ENCODE measurements around the gene RIN3. TPM values are rescaled to one million over a fixed set of nuclear protein-coding genes. Genes with fewer than 3 reads are reported as not detected.

The RIN3 gene
- total RNA-seq, 1 donor, result 7.2 TPM

DNA sequence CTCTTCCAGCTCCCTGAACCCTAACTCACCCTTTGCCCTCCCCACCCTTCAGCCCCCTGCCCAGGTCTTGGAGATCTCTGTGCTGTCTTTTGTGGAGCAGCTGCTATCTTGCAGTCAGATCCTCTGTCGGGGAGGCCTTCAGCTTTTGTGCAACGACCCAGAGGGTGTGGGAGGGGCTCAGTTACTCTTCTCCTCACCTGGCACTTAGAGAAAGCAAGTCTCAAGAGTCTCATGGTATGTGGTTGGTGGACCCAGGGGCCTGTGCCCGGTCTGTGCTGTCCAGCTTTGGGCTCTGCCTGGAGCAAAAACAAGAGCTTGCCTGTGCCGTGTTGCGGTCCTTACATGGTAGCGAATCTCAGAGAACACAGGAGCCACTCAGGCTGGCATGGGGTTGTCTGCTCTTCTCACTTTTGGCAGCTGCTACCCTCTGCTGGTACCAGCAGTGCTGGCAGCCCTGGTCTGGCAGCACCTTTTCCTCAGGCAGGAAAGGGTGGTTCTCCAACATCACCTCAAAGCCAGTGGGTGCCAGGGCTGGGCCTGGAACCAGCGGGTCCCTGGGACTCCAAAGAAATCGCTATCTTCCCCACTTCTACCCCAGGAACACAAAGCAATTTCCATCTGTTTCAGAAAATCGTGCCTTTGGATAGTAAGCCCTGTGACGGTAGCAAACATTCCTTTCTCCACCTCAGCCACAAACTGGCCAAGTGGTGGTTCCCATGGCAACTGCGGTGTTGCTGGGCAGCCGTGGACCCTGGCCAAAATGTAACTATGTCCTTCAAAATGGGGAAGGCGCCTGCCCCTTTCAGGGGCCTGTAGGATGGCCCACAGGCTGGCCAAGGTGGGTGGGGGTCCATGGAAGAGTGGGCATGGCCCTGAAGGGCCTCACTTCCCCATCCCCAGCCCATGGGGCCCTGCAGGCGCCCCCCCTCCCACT lies 90.0 kb downstream of the RIN3 start:
- TF ChIP-seq, protein P1, sequence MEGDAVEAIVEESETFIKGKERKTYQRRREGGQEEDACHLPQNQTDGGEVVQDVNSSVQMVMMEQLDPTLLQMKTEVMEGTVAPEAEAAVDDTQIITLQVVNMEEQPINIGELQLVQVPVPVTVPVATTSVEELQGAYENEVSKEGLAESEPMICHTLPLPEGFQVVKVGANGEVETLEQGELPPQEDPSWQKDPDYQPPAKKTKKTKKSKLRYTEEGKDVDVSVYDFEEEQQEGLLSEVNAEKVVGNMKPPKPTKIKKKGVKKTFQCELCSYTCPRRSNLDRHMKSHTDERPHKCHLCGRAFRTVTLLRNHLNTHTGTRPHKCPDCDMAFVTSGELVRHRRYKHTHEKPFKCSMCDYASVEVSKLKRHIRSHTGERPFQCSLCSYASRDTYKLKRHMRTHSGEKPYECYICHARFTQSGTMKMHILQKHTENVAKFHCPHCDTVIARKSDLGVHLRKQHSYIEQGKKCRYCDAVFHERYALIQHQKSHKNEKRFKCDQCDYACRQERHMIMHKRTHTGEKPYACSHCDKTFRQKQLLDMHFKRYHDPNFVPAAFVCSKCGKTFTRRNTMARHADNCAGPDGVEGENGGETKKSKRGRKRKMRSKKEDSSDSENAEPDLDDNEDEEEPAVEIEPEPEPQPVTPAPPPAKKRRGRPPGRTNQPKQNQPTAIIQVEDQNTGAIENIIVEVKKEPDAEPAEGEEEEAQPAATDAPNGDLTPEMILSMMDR (IDR thresholded peaks at IDR 0.05; ENCODE audit: insufficient read depth, low read length), result peak; percentile 5
- no peak overlapping the region for H3K4me3 ChIP-seq (ENCODE audit: low read depth, low read length)
- DNase-seq (ENCODE audit: low read depth), result peak; percentile 76

- TF ChIP-seq, protein P1 (IDR thresholded peaks at IDR 0.05; ENCODE audit: insufficient read depth, low read length), result no peak
- DNase-seq (ENCODE audit: low read depth), result no peak
- H3K4me3 ChIP-seq (ENCODE audit: low read depth, low read length), result no peak overlapping the region
Measured at GRCh38 chr14:92605274-92605940, 91.8 kb downstream of the RIN3 start.

- no peak for DNase-seq (ENCODE audit: low read depth)
- TF ChIP-seq, protein P1 (IDR thresholded peaks at IDR 0.05; ENCODE audit: insufficient read depth, low read length), result no peak
- no peak overlapping the region for H3K4me3 ChIP-seq (ENCODE audit: low read depth, low read length)
Measured at GRCh38 chr14:92607251-92607650, 93.7 kb downstream of the RIN3 start.

DNA sequence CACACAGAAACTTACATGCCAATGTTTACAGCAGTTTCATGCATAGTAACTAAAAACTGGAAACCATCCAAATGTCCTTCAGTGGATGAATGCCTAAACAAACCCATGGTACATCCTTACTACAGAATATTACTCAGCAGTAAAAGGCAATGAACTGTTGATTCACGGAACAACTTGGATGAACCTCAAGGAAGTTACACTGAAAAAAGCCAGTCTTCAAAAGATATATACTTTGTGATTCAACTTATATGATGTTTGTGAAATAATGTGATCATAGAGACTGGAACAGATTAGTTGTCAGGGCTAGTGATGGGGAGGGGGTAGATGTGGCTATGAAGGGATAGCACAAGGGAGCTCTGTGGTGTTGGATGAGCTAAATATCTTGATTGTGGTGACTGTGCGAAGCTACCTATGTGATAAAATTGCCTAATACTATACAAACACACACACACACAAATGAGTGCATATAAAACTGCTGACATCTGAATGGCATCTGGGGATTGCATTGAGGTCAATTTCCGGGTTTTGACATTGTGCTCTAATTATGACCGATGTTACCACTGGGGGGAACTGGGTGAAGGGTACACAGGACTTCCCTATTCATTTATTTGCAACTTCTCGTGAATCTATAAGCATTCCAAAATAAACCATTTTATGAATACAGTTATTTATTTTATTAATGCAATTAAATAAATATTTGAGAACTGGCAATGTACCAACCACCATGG lies 94.3 kb downstream of the RIN3 start:
- H3K4me3 ChIP-seq (ENCODE audit: low read depth, low read length), result no peak overlapping the region
- TF ChIP-seq, protein P1 (IDR thresholded peaks at IDR 0.05; ENCODE audit: insufficient read depth, low read length), result no peak
- peak; percentile 93 for DNase-seq (ENCODE audit: low read depth)

DNA sequence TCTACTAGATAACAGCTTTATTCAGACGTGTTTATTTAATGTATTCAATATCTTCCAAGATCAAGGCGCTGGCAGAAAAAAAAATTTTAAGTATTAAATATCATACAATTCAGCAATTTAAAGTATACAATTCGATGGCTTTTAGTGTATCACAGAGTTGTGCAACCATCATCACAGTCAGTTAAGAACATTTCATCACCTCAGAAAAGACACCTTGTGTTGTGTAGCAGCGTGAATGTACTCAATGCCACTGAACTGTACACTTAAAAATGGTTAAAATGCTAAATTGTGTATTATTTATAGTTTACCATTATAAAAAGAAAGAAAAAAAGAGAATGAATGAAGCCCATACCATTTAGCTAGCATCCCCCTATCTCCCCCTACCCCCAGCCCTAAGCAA lies 96.4 kb downstream of the RIN3 start:
- no peak overlapping the region for H3K4me3 ChIP-seq (ENCODE audit: low read depth, low read length)
- TF ChIP-seq, protein P1 (IDR thresholded peaks at IDR 0.05; ENCODE audit: insufficient read depth, low read length), result no peak
- no peak for DNase-seq (ENCODE audit: low read depth)

DNA sequence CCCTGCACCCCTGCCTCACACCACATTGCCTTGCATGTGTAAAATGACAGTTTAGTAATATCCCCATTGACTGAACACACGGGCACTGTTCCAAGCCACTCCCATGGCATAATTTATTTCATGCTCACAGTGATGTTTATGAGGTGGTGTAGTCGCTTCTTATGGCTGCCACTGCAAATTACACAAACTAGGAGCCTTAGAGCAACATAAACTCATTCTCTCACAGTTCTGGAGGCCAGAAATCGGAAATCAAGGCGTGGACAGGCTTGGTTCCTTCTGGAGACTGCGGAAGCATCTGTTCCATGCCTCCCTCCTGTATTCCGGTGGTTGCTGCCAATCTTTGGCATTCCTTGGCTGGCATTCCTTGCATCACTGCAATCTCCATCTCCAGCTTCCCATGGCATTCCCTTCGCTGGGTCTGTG lies 97.3 kb downstream of the RIN3 start:
- H3K4me3 ChIP-seq (ENCODE audit: low read depth, low read length), result no peak overlapping the region
- no peak for DNase-seq (ENCODE audit: low read depth)
- TF ChIP-seq, protein P1 (IDR thresholded peaks at IDR 0.05; ENCODE audit: insufficient read depth, low read length), result no peak
